ENCODE data around the gene VSTM1.

DNA sequence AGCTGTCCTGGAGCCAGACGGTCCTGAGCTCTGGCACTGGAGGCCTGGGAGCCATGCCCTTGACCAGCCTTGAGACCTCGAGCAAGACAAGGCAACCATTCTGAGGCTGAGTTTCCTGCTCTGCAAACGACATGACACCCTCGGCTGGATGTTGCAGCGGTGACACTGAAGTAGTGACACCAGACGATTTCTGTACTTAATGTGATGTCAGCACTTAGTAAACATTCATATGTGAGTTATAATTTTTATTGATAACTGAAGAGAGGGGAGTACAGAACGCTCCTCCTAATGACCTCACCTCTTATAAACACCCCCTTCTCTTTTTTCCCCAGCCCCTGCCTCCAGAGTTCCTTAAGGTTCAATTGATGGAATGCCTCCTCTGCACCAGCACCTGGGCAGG lies 44.8 kb upstream of the VSTM1 start:
- no peak for TF ChIP-seq MEIS1 (CRISPR knock-in tag; IDR thresholded peaks at IDR 0.05; ENCODE audit: borderline replicate concordance)
- TF ChIP-seq, protein P1, sequence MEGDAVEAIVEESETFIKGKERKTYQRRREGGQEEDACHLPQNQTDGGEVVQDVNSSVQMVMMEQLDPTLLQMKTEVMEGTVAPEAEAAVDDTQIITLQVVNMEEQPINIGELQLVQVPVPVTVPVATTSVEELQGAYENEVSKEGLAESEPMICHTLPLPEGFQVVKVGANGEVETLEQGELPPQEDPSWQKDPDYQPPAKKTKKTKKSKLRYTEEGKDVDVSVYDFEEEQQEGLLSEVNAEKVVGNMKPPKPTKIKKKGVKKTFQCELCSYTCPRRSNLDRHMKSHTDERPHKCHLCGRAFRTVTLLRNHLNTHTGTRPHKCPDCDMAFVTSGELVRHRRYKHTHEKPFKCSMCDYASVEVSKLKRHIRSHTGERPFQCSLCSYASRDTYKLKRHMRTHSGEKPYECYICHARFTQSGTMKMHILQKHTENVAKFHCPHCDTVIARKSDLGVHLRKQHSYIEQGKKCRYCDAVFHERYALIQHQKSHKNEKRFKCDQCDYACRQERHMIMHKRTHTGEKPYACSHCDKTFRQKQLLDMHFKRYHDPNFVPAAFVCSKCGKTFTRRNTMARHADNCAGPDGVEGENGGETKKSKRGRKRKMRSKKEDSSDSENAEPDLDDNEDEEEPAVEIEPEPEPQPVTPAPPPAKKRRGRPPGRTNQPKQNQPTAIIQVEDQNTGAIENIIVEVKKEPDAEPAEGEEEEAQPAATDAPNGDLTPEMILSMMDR (tag by site-specific recombination; IDR thresholded peaks at IDR 0.05), result no peak
- TF ChIP-seq ZNF37A (tag by site-specific recombination; IDR thresholded peaks at IDR 0.05), result no peak
- TF ChIP-seq, protein P2, sequence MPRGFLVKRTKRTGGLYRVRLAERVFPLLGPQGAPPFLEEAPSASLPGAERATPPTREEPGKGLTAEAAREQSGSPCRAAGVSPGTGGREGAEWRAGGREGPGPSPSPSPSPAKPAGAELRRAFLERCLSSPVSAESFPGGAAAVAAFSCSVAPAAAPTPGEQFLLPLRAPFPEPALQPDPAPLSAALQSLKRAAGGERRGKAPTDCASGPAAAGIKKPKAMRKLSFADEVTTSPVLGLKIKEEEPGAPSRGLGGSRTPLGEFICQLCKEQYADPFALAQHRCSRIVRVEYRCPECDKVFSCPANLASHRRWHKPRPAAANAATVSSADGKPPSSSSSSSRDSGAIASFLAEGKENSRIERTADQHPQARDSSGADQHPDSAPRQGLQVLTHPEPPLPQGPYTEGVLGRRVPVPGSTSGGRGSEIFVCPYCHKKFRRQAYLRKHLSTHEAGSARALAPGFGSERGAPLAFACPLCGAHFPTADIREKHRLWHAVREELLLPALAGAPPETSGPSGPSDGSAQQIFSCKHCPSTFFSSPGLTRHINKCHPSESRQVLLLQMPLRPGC (tag by site-specific recombination; IDR thresholded peaks at IDR 0.05), result no peak
- TF ChIP-seq ZNF214 (tag by site-specific recombination; IDR thresholded peaks at IDR 0.05; ENCODE audit: borderline replicate concordance), result no peak
- TF ChIP-seq, protein P3, sequence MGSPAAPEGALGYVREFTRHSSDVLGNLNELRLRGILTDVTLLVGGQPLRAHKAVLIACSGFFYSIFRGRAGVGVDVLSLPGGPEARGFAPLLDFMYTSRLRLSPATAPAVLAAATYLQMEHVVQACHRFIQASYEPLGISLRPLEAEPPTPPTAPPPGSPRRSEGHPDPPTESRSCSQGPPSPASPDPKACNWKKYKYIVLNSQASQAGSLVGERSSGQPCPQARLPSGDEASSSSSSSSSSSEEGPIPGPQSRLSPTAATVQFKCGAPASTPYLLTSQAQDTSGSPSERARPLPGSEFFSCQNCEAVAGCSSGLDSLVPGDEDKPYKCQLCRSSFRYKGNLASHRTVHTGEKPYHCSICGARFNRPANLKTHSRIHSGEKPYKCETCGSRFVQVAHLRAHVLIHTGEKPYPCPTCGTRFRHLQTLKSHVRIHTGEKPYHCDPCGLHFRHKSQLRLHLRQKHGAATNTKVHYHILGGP (tag by site-specific recombination; IDR thresholded peaks at IDR 0.05), result no peak
- no peak for TF ChIP-seq ZNF658 (tag by site-specific recombination; IDR thresholded peaks at IDR 0.05)
- TF ChIP-seq KLF9 (tag by site-specific recombination; IDR thresholded peaks at IDR 0.05; ENCODE audit: low read depth), result no peak
- TF ChIP-seq ZNF221 (tag by site-specific recombination; IDR thresholded peaks at IDR 0.05; ENCODE audit: borderline replicate concordance), result no peak
